ENCODE results near the gene SERPINA12.

The SERPINA12 gene, protein sequence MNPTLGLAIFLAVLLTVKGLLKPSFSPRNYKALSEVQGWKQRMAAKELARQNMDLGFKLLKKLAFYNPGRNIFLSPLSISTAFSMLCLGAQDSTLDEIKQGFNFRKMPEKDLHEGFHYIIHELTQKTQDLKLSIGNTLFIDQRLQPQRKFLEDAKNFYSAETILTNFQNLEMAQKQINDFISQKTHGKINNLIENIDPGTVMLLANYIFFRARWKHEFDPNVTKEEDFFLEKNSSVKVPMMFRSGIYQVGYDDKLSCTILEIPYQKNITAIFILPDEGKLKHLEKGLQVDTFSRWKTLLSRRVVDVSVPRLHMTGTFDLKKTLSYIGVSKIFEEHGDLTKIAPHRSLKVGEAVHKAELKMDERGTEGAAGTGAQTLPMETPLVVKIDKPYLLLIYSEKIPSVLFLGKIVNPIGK

DNA sequence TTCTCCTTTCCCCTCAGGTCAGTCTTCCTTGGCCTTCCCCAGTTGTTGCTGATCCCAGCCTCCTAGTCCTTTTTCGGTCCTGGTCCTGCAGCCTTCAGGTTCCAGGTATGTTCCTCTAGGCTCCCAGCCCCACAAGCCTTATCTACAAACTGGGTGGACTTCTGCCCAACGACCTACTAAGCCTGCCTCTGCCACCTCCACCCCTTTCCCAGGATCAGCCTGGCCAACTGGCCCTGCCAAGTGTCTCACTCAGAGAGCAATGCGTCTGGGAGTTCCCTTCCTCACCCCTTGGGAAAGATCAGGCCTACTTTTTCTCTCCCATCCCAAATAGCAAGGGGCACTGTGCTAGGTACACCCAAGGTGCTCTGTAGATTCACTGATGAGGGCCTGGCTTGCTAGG lies at the start of gene SERPINA12:
TSS of gene SERPINA12 (minus strand) at position 114 of the 400 bp plus-strand sequence. CDS start 11,072 bp downstream, outside the sequence.
- Mint-ChIP-seq H3K36me3 (ENCODE audit: low read depth) (no peaks in the 10 kb centered on the region), H3K27me3 (no peaks in the 10 kb centered on the region), H3K27ac (no peak within 1 kb of the TSS), H3K4me1 (no peaks in the 10 kb centered on the region), H3K4me3 (no peak within 1 kb of the TSS), H3K9me3 (no peaks in the 10 kb centered on the region)
- no peak for ATAC-seq
- DNase-seq = no peak

DNA sequence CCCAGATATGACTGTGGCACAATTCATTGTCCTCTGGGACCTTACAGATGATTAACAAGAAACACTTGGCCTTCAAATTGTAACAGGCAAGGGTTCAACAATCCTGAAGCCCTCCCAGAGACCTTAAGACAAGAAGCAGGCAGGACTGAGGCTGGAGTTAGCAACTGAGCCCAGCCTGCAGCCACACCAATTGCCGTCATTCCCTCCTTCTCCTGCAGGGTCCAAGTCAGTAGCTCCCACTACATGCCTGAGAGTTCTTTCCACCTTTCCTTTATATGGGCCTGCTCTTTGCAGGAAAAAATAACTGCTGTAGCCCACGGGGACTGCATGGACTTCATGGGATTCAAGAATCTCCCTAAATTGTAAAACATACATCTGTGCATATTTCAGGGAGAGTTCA lies 49.6 kb upstream of the SERPINA12 start:
- DNase-seq (no peak), ATAC-seq (no peak)
- Mint-ChIP-seq H3K27ac (no peak overlapping the region), H3K27me3 (peaks cover 12% of the 10 kb centered on the region), H3K9me3 (peaks cover 3% of the 10 kb centered on the region), H3K4me3 (no peak overlapping the region), H3K36me3 (ENCODE audit: low read depth) (no peaks in the 10 kb centered on the region), H3K4me1 (no peaks in the 10 kb centered on the region)

DNA sequence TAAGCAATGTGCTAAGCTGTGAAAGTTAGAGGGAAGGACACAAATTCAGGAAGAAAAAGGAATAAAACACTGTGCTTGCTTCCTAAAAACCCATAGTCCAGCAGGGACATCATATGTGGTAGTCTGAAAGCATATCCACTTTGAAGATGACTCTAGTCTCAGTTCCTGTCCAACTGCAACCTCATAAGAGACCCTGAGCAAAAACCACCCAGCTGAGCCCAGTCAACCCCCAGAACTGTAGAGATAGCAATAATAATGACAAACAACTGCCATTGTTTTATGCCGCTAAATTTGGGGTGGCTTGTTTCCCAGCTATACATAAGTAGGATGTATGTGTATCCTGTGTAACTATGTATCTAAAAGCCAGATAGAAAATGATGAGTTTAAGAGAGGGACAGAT lies 48.1 kb upstream of the SERPINA12 start:
- Mint-ChIP-seq H3K4me1 (no peaks in the 10 kb centered on the region), H3K4me3 (no peak overlapping the region), H3K27ac (no peak overlapping the region), H3K36me3 (ENCODE audit: low read depth) (no peaks in the 10 kb centered on the region), H3K27me3 (peaks cover 16% of the 10 kb centered on the region), H3K9me3 (peaks cover 11% of the 10 kb centered on the region)
- DNase-seq = no peak
- no peak for ATAC-seq

DNA sequence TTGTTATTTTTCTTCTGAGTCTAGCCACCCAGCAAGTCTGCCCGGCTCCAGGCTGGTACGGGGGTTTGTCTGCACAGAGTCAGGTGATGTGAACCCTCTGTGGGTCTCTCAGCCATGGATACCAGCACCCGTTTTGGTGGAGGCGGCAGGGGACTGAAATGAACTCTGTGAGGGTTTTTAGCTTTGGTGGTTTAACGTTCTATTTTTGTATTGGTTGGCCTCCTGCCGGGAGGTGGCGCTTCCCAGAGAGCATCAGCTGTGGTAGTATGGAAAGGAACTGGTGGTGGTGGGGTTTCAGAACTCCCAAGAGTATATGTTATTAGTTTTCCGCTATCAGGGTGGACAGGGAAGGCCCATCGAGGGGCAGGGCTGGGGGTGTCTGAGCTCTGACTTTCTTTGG lies 46.7 kb upstream of the SERPINA12 start:
- no peaks in the 10 kb centered on the region for H3K36me3 Mint-ChIP-seq (ENCODE audit: low read depth)
- H3K4me1 Mint-ChIP-seq = no peaks in the 10 kb centered on the region
- ATAC-seq (no peak), DNase-seq (no peak)
- peaks cover 18% of the 10 kb centered on the region for H3K27me3 Mint-ChIP-seq
- H3K27ac Mint-ChIP-seq = no peak overlapping the region
- H3K4me3 Mint-ChIP-seq = no peak overlapping the region
- peaks cover 11% of the 10 kb centered on the region for H3K9me3 Mint-ChIP-seq

DNA sequence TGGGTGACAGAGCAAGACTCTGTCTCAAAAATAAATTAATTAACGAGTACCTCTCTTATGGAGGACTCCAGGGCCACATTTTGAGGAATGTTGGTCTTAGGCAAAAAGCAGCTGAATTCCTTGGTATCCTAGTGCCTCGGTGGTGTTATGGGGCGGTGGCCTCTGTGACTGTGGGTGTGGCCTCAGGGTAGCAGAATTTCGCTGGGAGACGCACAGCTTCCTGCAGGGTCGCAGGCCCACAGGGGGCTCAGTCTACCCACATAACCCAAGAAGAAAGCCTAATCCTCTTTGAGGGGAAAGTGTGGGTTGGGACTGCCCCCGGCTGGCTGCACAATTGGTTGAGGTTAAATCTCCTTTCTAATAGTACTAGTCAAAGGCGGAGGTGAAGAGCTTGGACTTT lies 40.8 kb upstream of the SERPINA12 start:
- Mint-ChIP-seq H3K27me3 (peaks cover 36% of the 10 kb centered on the region), H3K4me1 (no peaks in the 10 kb centered on the region), H3K36me3 (ENCODE audit: low read depth) (no peaks in the 10 kb centered on the region), H3K27ac (no peak overlapping the region), H3K4me3 (no peak overlapping the region), H3K9me3 (peaks cover 8% of the 10 kb centered on the region)
- no peak for DNase-seq
- ATAC-seq = no peak

DNA sequence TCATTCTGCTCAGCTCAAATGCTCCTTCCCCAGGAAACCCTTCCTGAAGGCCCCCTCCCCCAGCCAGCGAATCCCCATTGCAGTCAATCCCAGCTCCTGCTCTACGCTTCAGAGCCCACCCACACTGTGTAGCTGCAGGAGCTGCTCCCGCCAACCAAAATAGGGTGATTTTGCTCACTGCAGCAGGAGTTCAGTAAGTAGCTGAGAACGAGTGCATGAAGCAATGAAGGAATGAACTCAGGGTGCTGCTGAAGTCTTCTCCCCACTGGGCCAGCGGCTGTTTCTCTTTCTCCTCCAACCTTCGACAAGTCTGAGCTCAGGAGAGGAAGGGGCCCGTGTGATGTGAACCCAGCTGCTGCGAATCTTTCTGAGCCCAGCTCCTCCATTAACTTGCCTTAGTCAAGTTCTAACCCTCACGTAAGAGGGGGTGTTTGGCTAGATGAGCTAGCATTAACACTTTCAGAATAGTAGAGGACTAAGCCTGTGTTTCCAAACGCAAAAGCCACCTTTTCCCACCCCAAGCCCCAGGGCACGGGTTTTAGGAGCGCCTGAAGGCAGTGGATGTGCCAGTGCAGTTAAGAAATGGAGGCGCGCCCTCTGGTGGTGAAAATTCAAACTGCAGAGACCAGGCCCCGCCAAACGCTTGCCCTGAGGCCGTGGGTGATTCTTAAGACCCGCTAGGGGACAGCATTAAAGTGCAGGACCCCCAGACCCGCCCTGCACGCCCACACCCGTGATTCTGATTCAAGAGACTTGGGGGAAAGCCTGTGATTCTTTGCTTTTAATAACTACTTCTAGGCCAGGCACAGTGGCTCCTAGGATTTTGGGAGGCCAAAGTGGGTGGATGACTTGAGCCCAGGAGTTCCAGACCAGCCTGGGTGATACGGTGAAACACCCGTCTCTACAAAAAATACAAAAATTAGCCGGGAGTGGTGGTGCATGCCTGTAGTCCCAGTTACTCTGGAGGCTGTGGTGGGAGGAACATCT lies 40.0 kb upstream of the SERPINA12 start:
- peaks cover 8% of the 10 kb centered on the region for H3K9me3 Mint-ChIP-seq
- peaks cover 32% of the 10 kb centered on the region for H3K27me3 Mint-ChIP-seq
- H3K4me3 Mint-ChIP-seq = no peak overlapping the region
- no peaks in the 10 kb centered on the region for H3K36me3 Mint-ChIP-seq (ENCODE audit: low read depth)
- no peak overlapping the region for H3K27ac Mint-ChIP-seq
- ATAC-seq (peak; percentile 77), DNase-seq (peak; percentile 69)
- no peaks in the 10 kb centered on the region for H3K4me1 Mint-ChIP-seq

DNA sequence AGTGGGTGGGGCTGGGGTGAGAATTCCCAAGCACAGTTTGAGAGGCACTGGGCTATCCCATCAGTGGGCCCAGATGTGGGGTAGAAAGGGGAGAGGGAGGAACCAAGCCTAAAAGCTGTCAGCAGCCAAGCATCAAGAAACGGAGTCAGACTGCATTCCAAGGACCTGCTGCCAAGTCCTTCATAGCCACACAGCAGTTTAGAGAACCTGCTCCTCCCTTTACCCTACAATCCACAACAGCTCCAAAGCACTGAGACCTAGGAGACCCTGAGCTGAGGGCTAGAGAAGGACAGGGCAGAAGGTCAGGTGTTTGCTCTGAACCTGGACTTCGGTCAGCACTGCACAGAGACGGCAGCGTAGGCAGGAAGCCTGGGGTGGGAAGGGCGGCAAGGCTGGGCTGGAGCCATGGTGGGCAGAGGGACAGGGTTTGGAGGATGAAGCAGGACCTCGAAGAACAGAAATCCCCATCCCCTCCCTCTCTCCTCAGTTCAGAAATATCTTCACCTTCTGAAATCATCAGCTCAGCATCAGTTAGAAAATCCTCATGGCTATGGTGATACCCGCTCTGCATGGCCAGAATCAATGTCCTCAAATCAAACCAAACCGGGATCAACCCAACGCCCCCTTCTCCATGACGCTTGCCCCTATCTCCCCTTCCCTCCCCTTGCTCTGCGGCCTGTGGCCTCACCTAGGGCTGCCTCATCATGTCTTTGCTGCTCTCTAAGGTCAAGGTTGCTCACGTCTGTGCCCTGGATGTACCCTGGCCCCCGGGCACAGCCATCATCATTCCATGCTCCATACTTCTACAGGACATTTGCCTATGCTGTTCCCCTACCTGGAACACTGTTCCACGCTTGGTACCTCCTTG lies 39.1 kb upstream of the SERPINA12 start:
- Mint-ChIP-seq H3K27ac (no peak overlapping the region), H3K4me1 (no peaks in the 10 kb centered on the region), H3K36me3 (ENCODE audit: low read depth) (no peaks in the 10 kb centered on the region), H3K9me3 (peaks cover 4% of the 10 kb centered on the region), H3K4me3 (no peak overlapping the region), H3K27me3 (peaks cover 30% of the 10 kb centered on the region)
- no peak for ATAC-seq
- no peak for DNase-seq

DNA sequence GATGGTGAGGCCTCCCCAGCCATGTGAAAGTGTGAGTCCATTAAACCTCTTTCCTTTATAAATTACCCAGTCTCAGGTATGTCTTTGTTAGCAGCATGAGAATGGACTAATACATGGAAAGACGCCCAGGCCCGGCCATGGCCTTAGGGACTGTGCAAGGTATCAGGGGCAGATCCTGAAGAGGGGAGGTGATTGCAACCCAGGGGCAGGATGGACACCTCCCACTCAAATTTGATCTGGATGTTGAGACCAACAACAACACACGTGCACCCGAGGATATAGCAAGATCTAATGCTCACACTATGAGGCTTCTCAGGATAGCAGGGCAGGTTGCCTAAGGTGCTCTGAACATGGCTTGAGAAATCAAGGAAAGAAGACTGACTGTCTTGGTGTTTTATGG lies 38.5 kb upstream of the SERPINA12 start:
- Mint-ChIP-seq H3K4me3 (no peak overlapping the region), H3K36me3 (ENCODE audit: low read depth) (no peaks in the 10 kb centered on the region), H3K4me1 (no peaks in the 10 kb centered on the region), H3K27ac (no peak overlapping the region), H3K27me3 (peaks cover 26% of the 10 kb centered on the region), H3K9me3 (no peaks in the 10 kb centered on the region)
- DNase-seq = no peak
- ATAC-seq = no peak

DNA sequence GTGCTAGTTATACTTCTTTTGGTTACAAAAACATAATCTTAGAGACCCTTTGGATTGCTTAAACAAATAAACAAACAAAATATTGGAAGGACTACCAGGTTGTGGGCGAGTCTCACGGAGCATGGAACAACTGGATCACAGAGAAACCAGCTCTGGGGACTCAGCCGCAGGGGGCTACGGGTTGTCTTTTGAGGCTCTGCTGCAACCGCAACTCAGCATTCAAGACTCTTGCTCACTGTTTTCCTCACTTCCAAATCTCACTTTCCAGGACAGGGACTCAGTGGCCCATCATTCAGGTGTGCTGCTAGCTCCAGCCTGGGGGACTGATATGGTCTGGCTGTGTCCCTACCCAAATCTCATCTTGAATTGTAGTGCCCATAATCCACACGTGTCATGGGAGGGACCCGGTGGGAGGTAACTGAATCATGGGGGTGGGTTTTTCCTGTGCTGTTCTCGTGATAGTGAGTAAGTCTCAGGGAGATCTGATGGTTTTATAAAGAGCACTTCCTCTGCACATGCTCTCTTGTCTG lies 37.9 kb upstream of the SERPINA12 start:
- ATAC-seq (no peak), DNase-seq (no peak)
- Mint-ChIP-seq H3K9me3 (no peaks in the 10 kb centered on the region), H3K36me3 (ENCODE audit: low read depth) (no peaks in the 10 kb centered on the region), H3K4me1 (no peaks in the 10 kb centered on the region), H3K27me3 (peaks cover 26% of the 10 kb centered on the region), H3K4me3 (no peak overlapping the region), H3K27ac (no peak overlapping the region)

DNA sequence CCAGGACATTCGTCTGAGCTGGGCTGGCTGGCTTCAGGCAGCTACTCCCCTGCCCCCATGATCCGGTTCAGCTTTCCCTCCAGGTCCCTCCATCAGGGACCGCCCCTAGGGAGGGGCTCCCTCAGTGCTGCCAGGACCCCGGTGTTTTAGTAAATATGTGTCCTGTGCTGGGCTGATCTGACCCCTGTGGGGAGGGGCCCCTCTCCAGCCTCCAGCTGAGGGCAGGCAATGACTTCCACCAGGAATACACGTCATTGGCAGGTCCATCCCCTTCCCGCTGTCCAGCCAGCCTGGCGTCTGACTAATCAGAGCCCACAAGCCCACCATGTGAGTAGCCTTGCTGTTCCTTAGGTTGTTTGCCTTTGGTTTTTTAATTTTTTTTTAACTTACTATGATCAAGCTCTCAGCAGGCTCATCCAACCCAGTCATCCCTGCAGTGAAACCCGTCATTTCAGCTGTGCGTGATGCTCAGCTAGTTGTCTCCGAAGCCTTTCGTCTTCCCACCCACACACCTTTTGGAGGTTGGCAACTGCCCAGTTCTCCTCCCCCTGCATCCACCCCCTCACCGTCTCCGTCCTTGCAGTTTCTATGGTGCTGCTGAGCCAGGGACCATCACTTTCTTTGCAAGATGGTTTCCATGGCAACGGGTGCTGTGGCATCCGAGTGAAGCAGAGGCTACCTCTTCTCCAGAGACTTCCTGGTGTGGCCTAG lies 36.0 kb upstream of the SERPINA12 start:
- no peaks in the 10 kb centered on the region for H3K36me3 Mint-ChIP-seq (ENCODE audit: low read depth)
- no peak overlapping the region for H3K4me3 Mint-ChIP-seq
- ATAC-seq = no peak
- H3K27ac Mint-ChIP-seq = no peak overlapping the region
- H3K9me3 Mint-ChIP-seq = no peaks in the 10 kb centered on the region
- no peak for DNase-seq
- no peaks in the 10 kb centered on the region for H3K4me1 Mint-ChIP-seq
- peaks cover 20% of the 10 kb centered on the region for H3K27me3 Mint-ChIP-seq

DNA sequence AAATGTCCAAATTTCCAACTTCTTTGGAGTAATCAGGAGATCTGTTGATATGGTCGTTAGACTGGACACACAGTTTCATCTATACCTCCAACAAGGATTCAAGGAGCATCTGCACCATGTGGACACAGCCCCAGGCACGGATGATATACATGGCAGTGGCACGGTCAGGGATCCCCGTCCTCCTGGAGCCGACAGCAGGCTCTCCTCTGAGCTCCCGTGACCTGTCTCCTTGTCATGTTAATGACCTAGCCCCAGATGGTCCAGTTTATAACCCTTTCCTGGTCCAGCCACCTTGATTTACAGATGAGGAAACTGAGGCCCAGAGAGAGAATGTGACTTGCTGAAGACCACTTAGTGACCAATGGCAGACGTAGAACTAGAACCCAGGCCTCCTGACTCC lies 35.5 kb upstream of the SERPINA12 start:
- Mint-ChIP-seq H3K27ac (no peak overlapping the region), H3K9me3 (no peaks in the 10 kb centered on the region), H3K4me3 (no peak overlapping the region), H3K4me1 (no peaks in the 10 kb centered on the region), H3K36me3 (ENCODE audit: low read depth) (no peaks in the 10 kb centered on the region), H3K27me3 (peaks cover 18% of the 10 kb centered on the region)
- DNase-seq = no peak
- ATAC-seq = no peak

DNA sequence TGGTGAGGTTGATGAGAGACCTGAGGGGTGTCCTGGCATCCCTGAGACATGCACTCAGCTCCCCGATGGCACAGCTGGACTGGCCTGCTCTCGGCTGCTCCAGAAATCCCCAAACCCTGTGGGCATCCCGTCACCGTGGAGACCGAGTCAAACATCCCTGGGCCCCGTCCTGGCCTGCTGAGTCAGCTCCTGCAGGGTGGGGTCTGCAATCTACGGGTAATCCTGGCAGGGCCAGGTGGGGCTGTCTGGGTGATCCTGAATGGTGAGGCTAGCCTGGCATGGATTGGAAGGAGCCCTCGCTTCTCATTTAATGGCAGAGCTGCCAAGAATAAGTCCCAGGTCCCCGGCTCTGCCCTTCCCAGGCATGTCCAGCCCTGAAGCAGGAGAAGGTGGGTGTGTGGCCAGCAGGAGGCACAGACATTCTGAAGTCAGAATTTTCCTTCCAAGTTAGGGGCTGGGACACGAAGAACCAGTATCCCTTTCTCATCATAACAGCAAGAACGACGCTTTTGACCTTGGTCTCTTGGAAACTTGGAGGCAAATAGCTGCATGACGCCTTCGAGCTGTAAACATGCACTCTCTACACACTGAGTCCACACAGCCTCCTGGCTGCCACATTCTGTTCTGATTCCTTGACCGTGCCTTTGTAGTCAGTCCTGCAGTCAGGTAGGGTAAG lies 34.3 kb upstream of the SERPINA12 start:
- H3K9me3 Mint-ChIP-seq = no peaks in the 10 kb centered on the region
- H3K4me3 Mint-ChIP-seq = no peak overlapping the region
- no peaks in the 10 kb centered on the region for H3K36me3 Mint-ChIP-seq (ENCODE audit: low read depth)
- no peak for ATAC-seq
- H3K27ac Mint-ChIP-seq = no peak overlapping the region
- peaks cover 12% of the 10 kb centered on the region for H3K27me3 Mint-ChIP-seq
- H3K4me1 Mint-ChIP-seq = no peaks in the 10 kb centered on the region
- no peak for DNase-seq

DNA sequence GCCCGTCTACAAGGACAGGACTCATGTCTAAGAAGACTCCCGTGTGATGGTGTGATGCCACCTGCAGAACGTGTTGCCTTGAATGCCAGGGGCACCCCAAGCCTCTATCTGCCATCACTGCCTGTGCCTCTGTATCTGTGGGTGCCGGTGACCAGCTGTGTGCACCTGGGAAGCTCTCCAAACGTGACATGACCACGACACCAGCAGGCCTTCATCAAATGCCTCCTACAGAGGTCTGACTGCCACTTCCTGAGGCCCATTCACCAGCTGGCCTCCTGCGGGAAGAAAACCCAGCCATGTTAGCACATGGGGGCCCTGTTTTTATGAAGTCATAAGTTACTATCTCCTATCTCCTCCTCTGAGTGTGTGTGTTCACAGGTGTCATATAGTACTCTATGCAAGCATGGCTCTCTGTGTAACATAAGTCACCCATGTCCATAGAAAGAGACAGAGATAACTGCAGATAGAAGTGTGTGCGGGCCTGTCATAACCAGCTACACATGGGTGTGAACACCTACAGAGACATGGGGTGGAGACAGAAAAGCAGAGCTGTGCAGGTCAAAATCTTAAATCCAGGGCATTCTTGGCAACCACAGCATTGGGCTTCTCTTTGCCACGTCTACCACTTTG lies 33.7 kb upstream of the SERPINA12 start:
- Mint-ChIP-seq H3K27ac (no peak overlapping the region), H3K36me3 (ENCODE audit: low read depth) (no peaks in the 10 kb centered on the region), H3K27me3 (peaks cover 16% of the 10 kb centered on the region), H3K4me1 (no peaks in the 10 kb centered on the region), H3K4me3 (no peak overlapping the region), H3K9me3 (no peaks in the 10 kb centered on the region)
- ATAC-seq (no peak), DNase-seq (no peak)

All from activated naive CD8-positive, alpha-beta T cell treated with anti-CD3 and anti-CD28 coated beads, Interleukin-2, amount 50 U/mL, for 24 hours (primary cell).